GM19455 (cell line): ENCODE measurements around the gene TGFBR3.
"Not testable (repeated sequence)": the region's sequence is repeated elsewhere in the genome, so short reads cannot be mapped to it uniquely, and the experiment has no call there.

Source experiments
- ATAC-seq: cut with Tn5 transposase; IDR thresholded peaks from one replicate; pipeline ENCODE4 v1.9.1; 2021; ENCODE audit not compliant: unreplicated experiment

Gene TGFBR3

DNA sequence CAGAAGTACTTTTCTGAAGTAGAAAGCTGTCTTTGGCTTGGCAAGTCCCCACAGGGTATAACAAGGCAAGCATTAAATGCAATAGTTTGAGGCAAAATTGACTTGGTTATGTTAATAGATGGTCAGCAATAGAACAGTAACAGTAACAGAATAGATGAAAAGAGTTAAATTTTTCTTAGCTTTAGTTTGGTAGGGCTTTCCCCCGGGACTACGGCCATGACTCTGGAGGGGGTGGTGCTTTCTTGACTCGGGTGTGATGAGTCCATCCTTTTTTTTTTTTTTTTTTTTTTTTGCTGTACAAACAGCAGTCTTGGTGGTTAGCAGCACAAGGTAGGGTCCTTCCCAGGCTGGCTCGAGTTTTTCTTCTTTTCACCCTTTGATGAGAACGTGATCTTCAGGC is 219.3 kb downstream of the TGFBR3 start:
- not testable (repeated sequence) for ATAC-seq

DNA sequence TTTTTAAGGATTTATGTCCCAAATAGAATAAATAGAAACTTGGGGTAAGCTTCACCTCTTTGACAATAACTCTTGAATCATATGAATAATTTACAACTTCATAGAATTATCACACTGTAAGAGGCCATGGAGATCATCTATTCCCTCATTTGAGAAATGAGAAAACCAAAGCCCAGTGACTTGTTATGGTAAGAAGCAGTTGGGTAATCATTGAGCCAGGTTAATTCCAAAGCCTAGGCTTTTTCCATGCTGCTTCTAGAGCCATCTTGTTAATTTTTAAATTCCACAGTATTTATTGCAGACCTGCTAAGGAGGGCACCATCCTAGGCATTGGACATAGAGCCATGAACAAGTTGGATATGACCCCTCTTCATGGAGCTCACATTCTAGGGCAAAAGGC is 224.8 kb downstream of the TGFBR3 start:
- ATAC-seq, result no peak

GRCh38 chr1:91660708-91661107 is 225.2 kb downstream of the TGFBR3 start:
- no peak for ATAC-seq

DNA sequence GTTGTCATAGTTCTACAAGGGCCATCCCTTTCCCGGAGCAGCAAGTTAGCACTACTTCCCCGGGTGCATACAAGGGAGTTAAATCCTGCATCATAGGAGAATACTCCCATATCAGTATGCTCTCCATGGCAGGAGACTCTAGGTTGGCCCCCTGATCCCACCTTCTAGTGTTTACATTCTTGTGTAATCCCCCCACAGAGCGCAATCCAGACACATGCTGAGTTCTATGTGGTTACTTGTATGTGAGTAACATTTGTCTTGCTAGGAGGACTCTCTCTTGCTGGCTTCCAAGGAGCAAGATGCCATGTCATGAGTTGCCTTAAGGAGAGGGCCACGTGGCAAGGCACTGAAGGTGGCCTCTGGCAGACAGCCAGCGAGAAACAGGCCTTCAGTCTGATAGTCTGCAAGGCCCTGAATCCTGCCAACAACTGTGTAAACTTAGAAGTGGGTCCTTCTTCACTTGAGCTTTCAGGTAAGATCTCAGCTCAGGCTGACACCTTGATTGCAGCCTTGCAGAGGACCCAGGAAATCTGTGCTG is 230.0 kb downstream of the TGFBR3 start:
- no peak for ATAC-seq

DNA sequence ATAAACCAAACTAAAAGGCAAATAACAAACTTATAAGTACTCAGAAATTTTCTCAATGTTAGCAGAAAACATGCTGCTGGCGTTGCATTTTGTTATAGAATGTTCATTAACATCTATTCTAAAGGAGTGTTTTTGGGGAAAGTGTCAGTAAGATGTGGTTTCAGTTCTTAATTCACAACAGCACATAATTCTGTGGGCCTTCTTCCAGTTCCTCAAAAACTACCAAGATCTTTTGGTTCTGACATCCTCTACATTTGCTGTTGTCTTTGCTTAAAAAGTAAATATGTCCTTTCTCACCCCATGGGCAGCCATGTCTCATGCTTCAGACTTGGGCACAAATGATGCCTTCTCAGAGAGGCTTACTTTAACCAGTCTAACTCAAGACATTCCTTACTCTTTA is 232.8 kb downstream of the TGFBR3 start:
- no peak for ATAC-seq

GRCh38 chr1:91651661-91652071 is 234.3 kb downstream of the TGFBR3 start:
- ATAC-seq, result no peak

DNA sequence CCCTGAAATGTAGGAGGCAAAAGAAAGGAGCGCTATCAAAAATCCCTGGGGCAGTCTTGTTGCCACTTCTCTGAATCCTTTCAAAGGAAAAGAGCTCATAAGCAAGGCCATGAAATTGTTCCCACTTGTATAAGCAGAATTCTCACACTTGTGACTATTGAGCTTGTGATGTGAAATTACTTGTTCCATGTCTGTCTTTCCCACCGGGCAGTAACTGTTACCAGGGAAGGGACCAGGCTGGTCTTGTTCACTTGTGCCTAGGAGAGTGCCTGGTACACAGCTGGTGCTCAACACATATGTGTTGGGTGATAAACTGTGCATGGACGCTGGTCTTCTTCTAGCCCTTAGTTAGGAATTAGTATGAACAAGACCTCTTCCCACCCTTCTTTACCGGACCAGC is 234.7 kb downstream of the TGFBR3 start:
- ATAC-seq, result no peak

DNA sequence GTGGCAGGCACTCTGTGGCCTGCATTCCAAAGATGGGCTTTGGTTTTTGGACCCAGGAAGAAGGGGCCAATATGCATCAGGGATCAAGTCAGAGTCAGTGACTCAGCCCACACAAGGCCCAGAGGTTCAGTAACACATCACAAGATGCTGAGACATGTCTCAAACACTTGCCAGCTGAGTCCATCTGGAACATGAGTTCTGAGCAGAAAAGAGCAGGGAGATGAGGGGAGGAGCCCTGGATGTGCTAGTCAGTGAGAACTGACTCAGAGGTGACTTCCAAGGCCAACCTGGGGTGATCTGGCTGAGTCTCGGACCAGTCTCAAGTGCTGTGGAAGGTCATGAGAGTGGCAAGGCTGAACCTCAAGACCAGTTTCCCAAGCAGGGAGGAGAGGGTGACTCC is 235.2 kb downstream of the TGFBR3 start:
- ATAC-seq, result no peak

GRCh38 chr1:91647061-91647460 is 238.9 kb downstream of the TGFBR3 start:
- ATAC-seq, result no peak

DNA sequence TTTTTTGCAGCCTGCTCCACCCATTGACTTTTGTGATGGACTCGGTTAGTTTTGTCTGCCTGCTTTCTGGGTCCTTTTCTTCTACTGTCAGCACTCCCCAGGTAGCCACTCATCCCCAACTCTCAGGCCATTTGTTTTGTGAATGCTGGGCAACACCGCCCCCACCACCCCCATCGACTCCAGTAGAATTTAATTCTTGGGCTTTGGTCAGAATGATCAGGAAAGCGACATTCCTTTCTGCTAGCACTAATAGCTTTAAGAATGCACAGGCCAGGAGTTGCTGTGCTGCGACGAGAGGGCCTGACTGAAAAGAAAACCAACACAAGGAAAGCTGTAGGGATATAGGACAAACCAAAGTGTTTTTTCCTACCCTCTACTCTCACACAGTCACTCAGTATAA is 240.9 kb downstream of the TGFBR3 start:
- no peak for ATAC-seq

- ATAC-seq, result no peak
Measured at GRCh38 chr1:91643431-91643830, 242.5 kb downstream of the TGFBR3 start.

DNA sequence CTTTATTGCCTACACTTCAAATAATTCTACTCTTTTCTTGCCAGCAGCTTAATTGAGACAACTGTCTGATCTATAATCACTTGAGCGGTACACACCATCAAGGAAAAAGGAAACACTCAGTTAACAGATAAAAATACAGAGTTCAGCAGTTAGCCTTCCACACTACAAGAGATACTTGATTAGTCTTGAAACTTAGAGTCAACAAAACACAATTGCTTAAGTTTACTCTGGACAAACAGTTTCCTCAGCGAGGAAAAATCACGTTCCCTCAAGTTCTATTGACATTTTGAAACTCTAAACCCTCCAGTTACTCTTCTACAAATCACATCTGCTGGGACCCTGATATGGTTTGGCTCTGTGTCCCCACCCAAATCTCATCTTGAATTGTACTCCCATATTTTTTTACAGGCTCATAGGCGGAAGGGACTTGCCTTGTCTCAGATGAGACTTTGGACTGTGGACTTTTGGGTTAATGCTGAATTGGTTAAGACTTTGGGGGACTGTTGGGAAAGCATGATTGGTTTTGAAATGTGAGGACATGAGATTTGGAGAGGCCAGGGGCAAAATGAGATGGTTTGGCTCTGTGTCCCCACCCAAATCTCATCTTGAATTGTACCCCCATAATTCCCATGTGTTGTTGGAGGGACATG is 244.9 kb downstream of the TGFBR3 start:
- ATAC-seq, result no peak

DNA sequence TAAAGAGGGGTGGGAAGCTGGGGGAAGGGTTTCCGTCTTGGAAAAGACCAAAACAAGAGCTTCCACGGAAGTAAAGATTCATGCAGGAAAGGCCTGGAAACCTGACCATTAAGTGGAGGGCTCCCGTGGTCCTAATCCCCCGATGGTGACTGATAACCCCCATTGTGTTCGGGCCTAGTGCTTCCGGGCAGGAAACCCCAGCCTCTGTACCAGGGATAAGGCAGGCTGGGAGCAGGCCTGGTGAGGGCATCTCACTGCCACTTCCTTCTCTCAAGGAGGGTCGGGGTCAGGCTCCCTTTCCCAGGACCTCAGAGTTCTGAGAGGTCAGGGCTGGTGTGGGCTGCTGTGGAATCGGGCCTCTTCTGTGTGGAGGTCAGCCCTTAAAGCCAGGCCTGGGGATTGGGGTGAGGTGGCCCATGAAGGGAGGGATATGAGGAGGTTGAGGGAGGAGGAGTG is 248.4 kb downstream of the TGFBR3 start:
- no peak for ATAC-seq

GRCh38 chr1:91635763-91636162 is 250.2 kb downstream of the TGFBR3 start:
- ATAC-seq, result no peak

GRCh38 chr1:91633438-91633837 is 252.5 kb downstream of the TGFBR3 start:
- no peak for ATAC-seq

GRCh38 chr1:91631718-91632330 is 254.1 kb downstream of the TGFBR3 start:
- no peak for ATAC-seq

- no peak for ATAC-seq
Measured at GRCh38 chr1:91630803-91631202, 255.1 kb downstream of the TGFBR3 start.
